GM12891 (cell line): Measurements from ENCODE around the gene DUS3L.

Experiments used
- PAX5 ChIP-seq: IDR thresholded peaks from 2 replicates; pipeline ENCODE4 v1.6.1; 2011; ENCODE audit warnings: low read length, moderate library complexity, mild to moderate bottlenecking; ENCODE audit not compliant: insufficient read depth, severe bottlenecking
- POLR2A ChIP-seq: IDR thresholded peaks from 2 replicates; pipeline ENCODE4 v1.6.1; 2011; ENCODE audit warnings: low read depth, low read length, control low read depth
- POLR2AphosphoS5 ChIP-seq: IDR thresholded peaks from 2 replicates; pipeline ENCODE4 v1.6.1; 2011; ENCODE audit warnings: low read depth, low read length, control low read depth
- SPI1 ChIP-seq: IDR thresholded peaks from 2 replicates; pipeline ENCODE4 v1.6.1; 2011; ENCODE audit warnings: low read depth, low read length, control low read depth
- TAF1 ChIP-seq: IDR thresholded peaks from 2 replicates; pipeline ENCODE4 v1.6.1; 2011; ENCODE audit warnings: low read depth, low read length, control low read depth

GRCh38 chr19:5803752-5804515, 13.0 kb upstream of the DUS3L start:
- no peak for TF ChIP-seq POLR2AphosphoS5
- no peak for TF ChIP-seq TAF1
- TF ChIP-seq POLR2A, result no peak
- TF ChIP-seq PAX5, result no peak
- no peak for TF ChIP-seq SPI1
